ENCODE data around the gene CD36. TPM values are rescaled to one million over a fixed set of nuclear protein-coding genes. Genes with fewer than 3 reads are reported as not detected.

CD36 gene
- total RNA-seq, 2 donors from 2014 or later = 5.7 to 7.2 TPM

GRCh38 chr7:80640846-80641245, 2.4 kb downstream of the CD36 start:
- Histone ChIP-seq H3K36me3 (no peaks in the 10 kb centered on the region), H3K27me3 (replicated peaks; ENCODE audit: insufficient read depth) (no peaks in the 10 kb centered on the region), H3K9me3 (no peaks in the 10 kb centered on the region), H3K4me3 (no peak overlapping the region), H3K27ac (no peak overlapping the region), H3K4me1 (replicated peaks) (no peaks in the 10 kb centered on the region)
- no peak for DNase-seq (ENCODE audit: low spot score)
- intact Hi-C loops (cut with DNase I) = no loop called here
- WGBS = 90% methylated on average over 1 of the region's 1 CpG
- TF ChIP-seq CTCF (IDR thresholded peaks at IDR 0.05) (no peak), POLR2A (IDR thresholded peaks at IDR 0.05) (no peak), POLR2AphosphoS5 (IDR thresholded peaks at IDR 0.05) (no peak)

- Histone ChIP-seq H3K4me1 (replicated peaks) (no peaks in the 10 kb centered on the region), H3K27me3 (replicated peaks; ENCODE audit: insufficient read depth) (no peaks in the 10 kb centered on the region), H3K4me3 (no peak overlapping the region), H3K27ac (no peak overlapping the region), H3K36me3 (no peaks in the 10 kb centered on the region), H3K9me3 (no peaks in the 10 kb centered on the region)
- no peak for TF ChIP-seq POLR2A (IDR thresholded peaks at IDR 0.05)
- TF ChIP-seq POLR2AphosphoS5 (IDR thresholded peaks at IDR 0.05) = no peak
- TF ChIP-seq CTCF (IDR thresholded peaks at IDR 0.05) = no peak
- no peak for DNase-seq (ENCODE audit: low spot score)
- intact Hi-C loops (cut with DNase I) = no loop called here
Measured at GRCh38 chr7:80641548-80641947, 3.1 kb downstream of the CD36 start.

GRCh38 chr7:80642871-80643270, 4.4 kb downstream of the CD36 start:
- intact Hi-C loops (cut with DNase I) = no loop called here
- Histone ChIP-seq H3K4me3 (no peak overlapping the region), H3K9me3 (no peaks in the 10 kb centered on the region), H3K27me3 (replicated peaks; ENCODE audit: insufficient read depth) (no peaks in the 10 kb centered on the region), H3K27ac (no peak overlapping the region), H3K4me1 (replicated peaks) (no peaks in the 10 kb centered on the region), H3K36me3 (no peaks in the 10 kb centered on the region)
- no peak for DNase-seq (ENCODE audit: low spot score)
- WGBS = 93% methylated on average over 1 of the region's 1 CpG
- TF ChIP-seq CTCF (IDR thresholded peaks at IDR 0.05) (no peak), POLR2A (IDR thresholded peaks at IDR 0.05) (no peak)

GRCh38 chr7:80643336-80643915, 5.0 kb downstream of the CD36 start:
- H3K4me1 ChIP-seq (replicated peaks) = no peaks in the 10 kb centered on the region
- H3K36me3 ChIP-seq = no peaks in the 10 kb centered on the region
- H3K27me3 ChIP-seq (replicated peaks; ENCODE audit: insufficient read depth) = no peaks in the 10 kb centered on the region
- 62% methylated on average over 5 of the region's 5 CpGs for WGBS
- no peaks in the 10 kb centered on the region for H3K9me3 ChIP-seq
- no peak overlapping the region for H3K27ac ChIP-seq
- no peak for DNase-seq (ENCODE audit: low spot score)
- H3K4me3 ChIP-seq = no peak overlapping the region
- intact Hi-C loops (cut with DNase I) = no loop called here
- TF ChIP-seq POLR2A (IDR thresholded peaks at IDR 0.05) (no peak), CTCF (IDR thresholded peaks at IDR 0.05) (no peak), POLR2AphosphoS5 (IDR thresholded peaks at IDR 0.05) (no peak)

GRCh38 chr7:80644054-80644453, 5.6 kb downstream of the CD36 start:
- intact Hi-C loops (cut with DNase I) = no loop called here
- 77% methylated on average over 1 of the region's 1 CpG for WGBS
- H3K36me3 ChIP-seq = no peaks in the 10 kb centered on the region
- H3K4me3 ChIP-seq = no peak overlapping the region
- no peak overlapping the region for H3K27ac ChIP-seq
- no peaks in the 10 kb centered on the region for H3K4me1 ChIP-seq (replicated peaks)
- TF ChIP-seq POLR2AphosphoS5 (IDR thresholded peaks at IDR 0.05) (no peak), POLR2A (IDR thresholded peaks at IDR 0.05) (no peak), CTCF (IDR thresholded peaks at IDR 0.05) (no peak)
- no peak for DNase-seq (ENCODE audit: low spot score)
- H3K9me3 ChIP-seq = no peaks in the 10 kb centered on the region
- H3K27me3 ChIP-seq (replicated peaks; ENCODE audit: insufficient read depth) = no peaks in the 10 kb centered on the region

Data from prostate gland (tissue), 2 donors.